ENCODE data around the gene SREBF1. TPM values are rescaled to one million over a fixed set of nuclear protein-coding genes. Genes with fewer than 3 reads are reported as not detected.

Gene SREBF1
- total RNA-seq, 6 experiments from 2014 or later, result 63.8 to 246 (median 173) TPM

DNA sequence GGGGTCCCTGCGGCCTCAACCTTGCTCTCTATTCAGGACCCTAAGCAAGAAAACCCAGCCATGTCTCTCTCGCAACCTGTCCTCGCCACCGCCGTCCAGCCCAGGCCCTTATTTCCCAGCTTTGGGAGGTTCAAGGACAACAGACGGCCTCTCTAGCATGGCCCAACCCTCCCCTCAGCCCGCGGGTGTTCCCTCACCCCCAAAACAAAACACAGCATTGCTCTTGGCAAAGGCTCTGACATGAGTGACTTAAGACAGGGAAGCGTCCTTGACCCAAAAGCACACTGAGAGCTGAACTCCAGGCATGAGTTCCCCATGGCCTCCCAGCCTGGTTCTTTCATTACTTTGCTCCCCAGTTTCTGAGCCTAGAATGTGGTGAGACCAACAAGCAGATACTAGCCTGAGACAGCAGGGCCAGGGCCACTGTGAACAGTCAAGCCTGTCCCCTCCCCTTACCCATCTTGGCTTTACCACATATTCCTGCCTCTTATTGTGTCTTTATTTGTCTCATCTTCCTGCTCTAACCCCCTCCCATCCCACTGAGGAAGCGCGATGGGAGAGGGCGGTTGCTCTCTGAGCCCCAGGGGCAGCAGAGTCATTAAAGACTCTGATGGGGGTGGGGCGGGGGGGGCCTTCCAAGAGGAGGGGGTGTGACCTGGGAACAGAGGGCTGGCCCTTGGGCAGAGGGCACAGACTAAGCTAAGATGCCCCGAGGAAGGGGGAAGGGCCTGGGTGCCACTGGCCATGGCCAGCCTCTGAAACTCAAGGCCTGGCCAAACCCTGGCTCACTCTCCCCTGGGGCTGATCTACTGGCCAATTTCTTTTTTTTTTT, 11.8 kb downstream of the SREBF1 start:
- intact Hi-C loops (cut with DNase I), result no loop called here
- Histone ChIP-seq H3K36me3 (peaks cover 0 to 4% (median 0%) of the 10 kb centered on the region in 4 donors), H3K4me3 (no peak overlapping the region), H3K27ac (peak overlapping the region; percentile 41 to 86 (median 84)), H3K27me3 (no peaks in the 10 kb centered on the region), H3K9me3 (no peaks in the 10 kb centered on the region), H3K4me1 (peaks cover 0 to 78% (median 40%) of the 10 kb centered on the region in 4 donors)
- WGBS (ENCODE audit: insufficient coverage, low coverage, low lambda C conversion rate, missing lambda C conversion rate), result 34% methylated on average over 9 of the region's 14 CpGs
- TF ChIP-seq, protein P1, sequence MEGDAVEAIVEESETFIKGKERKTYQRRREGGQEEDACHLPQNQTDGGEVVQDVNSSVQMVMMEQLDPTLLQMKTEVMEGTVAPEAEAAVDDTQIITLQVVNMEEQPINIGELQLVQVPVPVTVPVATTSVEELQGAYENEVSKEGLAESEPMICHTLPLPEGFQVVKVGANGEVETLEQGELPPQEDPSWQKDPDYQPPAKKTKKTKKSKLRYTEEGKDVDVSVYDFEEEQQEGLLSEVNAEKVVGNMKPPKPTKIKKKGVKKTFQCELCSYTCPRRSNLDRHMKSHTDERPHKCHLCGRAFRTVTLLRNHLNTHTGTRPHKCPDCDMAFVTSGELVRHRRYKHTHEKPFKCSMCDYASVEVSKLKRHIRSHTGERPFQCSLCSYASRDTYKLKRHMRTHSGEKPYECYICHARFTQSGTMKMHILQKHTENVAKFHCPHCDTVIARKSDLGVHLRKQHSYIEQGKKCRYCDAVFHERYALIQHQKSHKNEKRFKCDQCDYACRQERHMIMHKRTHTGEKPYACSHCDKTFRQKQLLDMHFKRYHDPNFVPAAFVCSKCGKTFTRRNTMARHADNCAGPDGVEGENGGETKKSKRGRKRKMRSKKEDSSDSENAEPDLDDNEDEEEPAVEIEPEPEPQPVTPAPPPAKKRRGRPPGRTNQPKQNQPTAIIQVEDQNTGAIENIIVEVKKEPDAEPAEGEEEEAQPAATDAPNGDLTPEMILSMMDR (IDR thresholded peaks at IDR 0.05), result no peak
- TF ChIP-seq POLR2A (IDR thresholded peaks at IDR 0.05), result no peak
- ATAC-seq (peak in 1 of 4 donors; percentile 11), DNase-seq (no peak)

DNA sequence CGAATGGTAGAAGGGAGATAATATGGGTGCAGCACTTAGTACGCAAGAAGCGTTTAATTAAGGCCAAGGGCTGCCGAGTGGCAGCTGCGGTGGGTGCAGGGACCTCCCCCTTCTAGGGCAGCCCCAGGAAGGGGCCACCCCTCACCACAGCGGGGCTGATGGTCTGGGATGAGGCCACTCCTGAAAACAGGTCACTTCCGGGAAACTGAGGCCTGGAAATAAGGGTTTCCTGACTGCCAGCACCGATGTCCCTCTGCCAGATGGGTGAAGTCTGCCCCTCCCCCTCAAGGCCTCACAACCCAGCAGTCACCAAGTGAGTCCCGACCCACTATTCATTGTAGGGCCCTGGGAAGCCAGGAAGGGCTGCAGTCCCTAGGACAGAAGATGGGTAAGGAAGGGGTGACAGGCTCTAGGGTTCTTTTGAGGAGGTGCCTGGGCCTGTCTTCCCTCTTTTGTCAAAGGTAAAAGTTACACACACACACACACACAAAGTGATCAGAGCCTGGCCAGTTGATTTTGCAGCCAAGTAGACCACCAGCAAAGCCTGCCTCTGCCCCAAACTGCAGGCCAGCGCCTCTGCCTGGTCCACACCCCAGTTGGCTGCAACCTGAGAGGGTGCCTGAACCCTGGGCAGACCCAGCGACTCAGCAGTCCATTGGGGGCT, 12.5 kb downstream of the SREBF1 start:
- no peak for TF ChIP-seq POLR2A (IDR thresholded peaks at IDR 0.05)
- TF ChIP-seq, protein P1 (IDR thresholded peaks at IDR 0.05), result no peak
- peak overlapping the region; percentile 15 to 39 (median 33) for H3K4me3 ChIP-seq
- peaks cover 0 to 9% (median 3%) of the 10 kb centered on the region in 4 donors for H3K36me3 ChIP-seq
- ATAC-seq (no peak), DNase-seq (no peak)
- intact Hi-C loops (cut with DNase I), result no loop called here
- peak overlapping the region; percentile 41 to 86 (median 84) for H3K27ac ChIP-seq
- H3K27me3 ChIP-seq, result no peaks in the 10 kb centered on the region
- 3% methylated on average over 6 of the region's 11 CpGs for WGBS (ENCODE audit: insufficient coverage, low coverage, low lambda C conversion rate, missing lambda C conversion rate)
- H3K9me3 ChIP-seq, result no peaks in the 10 kb centered on the region
- H3K4me1 ChIP-seq, result peaks cover 0 to 78% (median 40%) of the 10 kb centered on the region in 4 donors

DNA sequence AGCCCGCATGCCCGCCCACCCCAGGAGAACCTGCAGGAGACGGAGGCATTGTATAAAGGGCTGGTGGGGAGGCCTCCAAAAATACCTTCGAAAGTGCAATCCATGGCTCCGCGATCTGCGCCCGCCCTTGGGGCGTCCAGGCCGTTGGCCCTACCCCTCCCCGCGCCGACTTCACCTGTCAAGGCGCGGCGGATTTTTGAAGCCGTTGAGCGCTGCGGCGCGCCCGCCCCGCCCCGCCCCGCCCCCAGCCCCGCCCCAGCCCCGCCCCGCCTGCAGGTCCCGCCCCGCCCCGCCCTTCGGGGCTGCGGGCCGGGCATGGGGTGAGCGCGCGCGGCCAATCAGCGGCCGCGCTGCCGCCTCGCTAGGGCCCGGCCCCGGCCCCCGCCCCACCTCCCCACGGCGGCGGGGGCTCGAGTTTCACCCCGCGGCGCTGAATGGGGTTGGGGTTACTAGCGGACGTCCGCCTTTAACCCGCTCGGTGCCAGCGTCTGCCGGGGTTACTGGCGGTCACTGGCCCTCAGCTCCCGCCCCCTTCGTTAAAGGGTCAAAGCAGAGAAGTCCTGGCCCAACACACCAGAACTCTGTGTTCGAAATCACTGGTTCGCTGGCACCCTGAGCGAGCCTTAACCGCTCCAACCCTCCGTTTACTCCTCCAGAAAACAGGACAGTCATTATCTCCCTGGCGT, 13.2 kb downstream of the SREBF1 start:
- TF ChIP-seq, protein P1 (IDR thresholded peaks at IDR 0.05), result no peak
- peak; percentile 64 for TF ChIP-seq POLR2A (IDR thresholded peaks at IDR 0.05)
- peak overlapping the region; percentile 52 to 86 (median 84) for H3K27ac ChIP-seq
- WGBS (ENCODE audit: insufficient coverage, low coverage, low lambda C conversion rate, missing lambda C conversion rate), result under 1% methylated on average over 14 of the region's 69 CpGs
- H3K27me3 ChIP-seq, result no peaks in the 10 kb centered on the region
- peaks cover 0 to 16% (median 9%) of the 10 kb centered on the region in 4 donors for H3K36me3 ChIP-seq
- H3K9me3 ChIP-seq, result no peaks in the 10 kb centered on the region
- ATAC-seq (peak; percentile 63 to 83 (median 74)), DNase-seq (peak; percentile 91 to 95 (median 95))
- peaks cover under 1 to 80% (median 42%) of the 10 kb centered on the region in 4 donors for H3K4me1 ChIP-seq
- peak overlapping the region; percentile 44 to 75 (median 70) for H3K4me3 ChIP-seq
- intact Hi-C loops (cut with DNase I), result no loop called here

DNA sequence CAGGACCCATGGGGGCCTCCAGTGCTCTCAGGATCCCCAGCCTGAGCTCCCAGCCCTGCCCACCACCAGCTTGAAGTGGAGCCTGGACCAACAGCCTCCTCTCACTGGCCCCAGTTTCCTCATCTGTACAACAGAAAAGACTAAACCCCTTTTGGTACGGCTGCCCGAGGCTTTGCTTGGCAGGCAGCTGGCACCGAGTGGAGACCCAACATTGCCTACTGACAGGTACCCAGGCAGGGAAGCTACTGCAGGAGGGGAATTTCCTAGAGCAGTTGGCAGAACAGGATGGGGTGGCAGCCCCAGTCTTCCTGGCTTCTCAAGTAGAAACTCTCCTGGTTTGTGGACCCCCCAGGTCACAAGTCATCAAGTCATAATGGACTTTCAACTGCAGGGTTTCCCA, 14.2 kb downstream of the SREBF1 start:
- ATAC-seq (no peak), DNase-seq (no peak)
- H3K27me3 ChIP-seq, result no peaks in the 10 kb centered on the region
- H3K4me1 ChIP-seq, result peaks cover 2 to 79% (median 40%) of the 10 kb centered on the region in 4 donors
- H3K9me3 ChIP-seq, result no peaks in the 10 kb centered on the region
- peak overlapping the region; percentile 52 to 84 (median 79) for H3K27ac ChIP-seq
- intact Hi-C loops (cut with DNase I), result no loop called here
- WGBS (ENCODE audit: insufficient coverage, low coverage, low lambda C conversion rate, missing lambda C conversion rate), result 20% methylated on average over 1 of the region's 3 CpGs
- H3K4me3 ChIP-seq, result peak overlapping the region; percentile 44 to 75 (median 70)
- H3K36me3 ChIP-seq, result peaks cover 2 to 26% (median 13%) of the 10 kb centered on the region in 4 donors
- TF ChIP-seq, protein P1 (IDR thresholded peaks at IDR 0.05), result no peak
- no peak for TF ChIP-seq POLR2A (IDR thresholded peaks at IDR 0.05)
